Measurements from ENCODE around the gene LRMDA. TPM values are rescaled to one million over a fixed set of nuclear protein-coding genes. Genes with fewer than 3 reads are reported as not detected.

LRMDA gene
- total and polyA plus RNA-seq, 2 donors (not counting 3 experiments of a cell fraction or from before 2014, with no cell fraction given) = 9.7 to 18.0 TPM

DNA sequence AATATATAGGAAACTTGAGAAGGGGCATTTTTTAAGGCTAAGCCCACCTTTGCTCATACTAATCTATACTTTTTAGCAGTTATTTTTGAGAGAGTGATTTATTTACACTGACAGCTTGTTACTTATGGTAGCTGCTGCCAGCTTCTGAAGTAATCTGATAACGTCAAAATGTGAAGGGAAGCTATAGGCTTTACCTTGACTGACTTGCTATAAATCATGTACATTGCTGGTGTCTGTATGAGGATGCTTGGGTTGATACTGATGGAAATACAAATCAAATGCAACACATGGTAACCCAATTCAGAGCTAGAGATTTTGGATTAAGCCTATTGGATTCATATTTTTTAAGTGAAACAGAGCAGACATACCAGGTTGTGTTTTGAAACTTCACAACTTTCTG lies 299.4 kb downstream of the LRMDA start:
- H3K4me2 ChIP-seq (ENCODE audit: insufficient read depth, low read length) = no peak overlapping the region
- CTCF ChIA-PET = no interaction called here
- no peak overlapping the region for H3K27ac ChIP-seq (ENCODE audit: insufficient read depth, low read depth, low read length)
- FAIRE-seq (no peak), DNase-seq (ENCODE audit: low read depth, low spot score) (no peak)
- no peaks in the 10 kb centered on the region for H3K9me3 ChIP-seq (replicated peaks; ENCODE audit: control insufficient read depth, insufficient read depth, low read length)
- no peak overlapping the region for H2AFZ ChIP-seq (ENCODE audit: low read depth, low read length)
- no peaks in the 10 kb centered on the region for H3K9me1 ChIP-seq (replicated peaks; ENCODE audit: control insufficient read depth, extremely low read depth, insufficient read depth, low read length)
- TF ChIP-seq GATA2 (IDR thresholded peaks at IDR 0.05; ENCODE audit: insufficient read depth, insufficient read length, low read depth, low read length) (no peak), POLR2A (IDR thresholded peaks at IDR 0.05; ENCODE audit: low read depth, low read length) (no peak)
- no peaks in the 10 kb centered on the region for H3K4me1 ChIP-seq (ENCODE audit: control insufficient read depth, extremely low read depth, insufficient read depth, low read length)
- POLR2A ChIA-PET = no interaction called here
- dilution Hi-C loops (cut with MboI; ENCODE audit: extremely low pct_ligation_motif_present, low sequenced_read_pairs) (no loop called here), intact Hi-C loops (cut with micrococcal nuclease) (no loop called here)
- H4K20me1 ChIP-seq (replicated peaks; ENCODE audit: control insufficient read depth, extremely low read depth, insufficient read depth, low read length) = no peaks in the 10 kb centered on the region
- no peak overlapping the region for H3K9ac ChIP-seq (replicated peaks; ENCODE audit: extremely low read depth, insufficient read depth, low read length)
- H3K4me3 ChIP-seq (replicated peaks in 1 of 3; ENCODE audit: insufficient read depth in 1 of 3, low read depth in 1 of 3, low read length in 3 of 3) = no peak overlapping the region
- BruUV-seq (replicated peaks) = no TSS peak
- H3K36me3 ChIP-seq (ENCODE audit: control insufficient read depth in 2 of 2, extremely low read depth in 1 of 2, insufficient read depth in 2 of 2, low read length in 2 of 2) = no peaks in the 10 kb centered on the region
- no peaks in the 10 kb centered on the region for H3K79me2 ChIP-seq (ENCODE audit: control insufficient read depth, insufficient read depth, low read length)
- no peaks in the 10 kb centered on the region for H3K27me3 ChIP-seq (ENCODE audit: control insufficient read depth in 2 of 2, insufficient read depth in 2 of 2, low read length in 2 of 2)

DNA sequence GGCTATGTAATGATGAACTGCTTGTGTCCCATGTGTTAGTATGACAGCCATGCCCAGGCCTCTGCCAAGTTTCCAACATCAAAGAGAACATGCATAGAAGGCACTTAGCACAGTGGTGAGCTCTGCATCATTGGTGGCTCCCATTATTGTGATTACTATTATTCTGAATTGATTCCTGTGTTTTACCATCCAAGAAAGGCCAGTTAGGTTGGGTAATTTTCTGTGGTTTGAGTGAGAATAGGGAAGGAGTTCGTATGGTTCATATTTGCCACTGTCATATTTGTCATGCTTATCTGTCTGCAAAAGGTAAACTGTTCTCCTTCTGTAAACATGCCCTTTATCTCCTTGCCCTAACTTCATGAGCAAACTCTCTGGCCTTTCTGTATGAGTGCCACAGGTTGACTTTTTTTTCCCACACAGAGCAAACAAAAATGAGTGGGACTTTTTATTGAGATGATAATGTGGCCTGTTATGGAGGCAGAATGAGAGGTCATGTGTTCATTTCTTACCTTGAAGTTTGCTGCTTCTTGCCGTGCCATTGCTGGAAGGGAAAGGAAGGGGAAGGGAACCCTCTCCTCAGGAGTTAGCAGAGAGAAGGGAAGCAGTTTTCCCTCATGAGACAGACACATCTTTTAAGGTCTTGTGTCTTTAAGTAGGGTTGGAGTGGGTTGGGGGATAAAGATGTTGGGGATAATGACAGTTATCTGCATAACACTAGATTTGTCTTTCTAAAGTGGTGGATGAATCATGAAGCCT lies 301.9 kb downstream of the LRMDA start:
- CTCF ChIA-PET = interaction anchor here (0.6 kb wide), 1 partner anchor 1398 kb away, joined by 3 read pairs; no protein-coding TSS in a partner anchor
- dilution Hi-C loops (cut with MboI; ENCODE audit: extremely low pct_ligation_motif_present, low sequenced_read_pairs) = no loop called here

More for the DNA sequence above, 301.9 kb downstream of the LRMDA start:
- Histone ChIP-seq H3K9me3 (replicated peaks; ENCODE audit: control insufficient read depth, insufficient read depth, low read length) (no peaks in the 10 kb centered on the region), H3K4me1 (ENCODE audit: control insufficient read depth, extremely low read depth, insufficient read depth, low read length) (no peaks in the 10 kb centered on the region), H3K27me3 (ENCODE audit: control insufficient read depth in 2 of 2, insufficient read depth in 2 of 2, low read length in 2 of 2) (no peaks in the 10 kb centered on the region), H3K4me3 (replicated peaks in 1 of 3; ENCODE audit: insufficient read depth in 1 of 3, low read depth in 1 of 3, low read length in 3 of 3) (no peak overlapping the region), H3K36me3 (ENCODE audit: control insufficient read depth in 2 of 2, extremely low read depth in 1 of 2, insufficient read depth in 2 of 2, low read length in 2 of 2) (no peaks in the 10 kb centered on the region), H2AFZ (ENCODE audit: low read depth, low read length) (no peak overlapping the region), H3K79me2 (ENCODE audit: control insufficient read depth, insufficient read depth, low read length) (no peaks in the 10 kb centered on the region), H3K9ac (replicated peaks; ENCODE audit: extremely low read depth, insufficient read depth, low read length) (no peak overlapping the region), H4K20me1 (replicated peaks; ENCODE audit: control insufficient read depth, extremely low read depth, insufficient read depth, low read length) (no peaks in the 10 kb centered on the region), H3K4me2 (ENCODE audit: insufficient read depth, low read length) (no peak overlapping the region), H3K9me1 (replicated peaks; ENCODE audit: control insufficient read depth, extremely low read depth, insufficient read depth, low read length) (no peaks in the 10 kb centered on the region), H3K27ac (ENCODE audit: insufficient read depth, low read depth, low read length) (no peak overlapping the region)
- POLR2A ChIA-PET = no interaction called here
- TF ChIP-seq GATA2 (IDR thresholded peaks at IDR 0.05; ENCODE audit: insufficient read depth, insufficient read length, low read depth, low read length) (no peak), POLR2AphosphoS5 (IDR thresholded peaks at IDR 0.05; ENCODE audit: insufficient read depth, low read depth, low read length) (no peak), FOS (IDR thresholded peaks at IDR 0.05; ENCODE audit: borderline replicate concordance, insufficient read depth, low read length) (no peak), MYC (IDR thresholded peaks at IDR 0.05; ENCODE audit: low read depth, low read length) (no peak), MAX (IDR thresholded peaks at IDR 0.05; ENCODE audit: insufficient read depth, insufficient read length) (no peak), CTCF (IDR thresholded peaks at IDR 0.05; ENCODE audit: extremely low read depth in 1 of 2, insufficient read depth in 1 of 2, low read depth in 1 of 2, low read length in 2 of 2) (no peak), JUN (IDR thresholded peaks at IDR 0.05; ENCODE audit: borderline replicate concordance, insufficient read depth, insufficient read length, low read depth) (no peak), POLR2A (IDR thresholded peaks at IDR 0.05; ENCODE audit: low read depth, low read length) (no peak), EZH2 (IDR thresholded peaks at IDR 0.05; ENCODE audit: borderline replicate concordance, low read depth, low read length, severe bottlenecking) (no peak)
- FAIRE-seq (no peak), DNase-seq (ENCODE audit: low read depth, low spot score) (no peak)
- intact Hi-C loops (cut with micrococcal nuclease) = no loop called here
- no TSS peak for BruUV-seq (replicated peaks)
